NOMO-1 (cell line): ENCODE results near the gene CALML6.

Experiments
- DNase-seq, 2 experiments: peaks; one replicate each; lab custom pipeline; 2025; ENCODE audit not compliant: unreplicated experiment in 2 of 2; lab: John Stamatoyannopoulos, UW

Gene CALML6

DNA sequence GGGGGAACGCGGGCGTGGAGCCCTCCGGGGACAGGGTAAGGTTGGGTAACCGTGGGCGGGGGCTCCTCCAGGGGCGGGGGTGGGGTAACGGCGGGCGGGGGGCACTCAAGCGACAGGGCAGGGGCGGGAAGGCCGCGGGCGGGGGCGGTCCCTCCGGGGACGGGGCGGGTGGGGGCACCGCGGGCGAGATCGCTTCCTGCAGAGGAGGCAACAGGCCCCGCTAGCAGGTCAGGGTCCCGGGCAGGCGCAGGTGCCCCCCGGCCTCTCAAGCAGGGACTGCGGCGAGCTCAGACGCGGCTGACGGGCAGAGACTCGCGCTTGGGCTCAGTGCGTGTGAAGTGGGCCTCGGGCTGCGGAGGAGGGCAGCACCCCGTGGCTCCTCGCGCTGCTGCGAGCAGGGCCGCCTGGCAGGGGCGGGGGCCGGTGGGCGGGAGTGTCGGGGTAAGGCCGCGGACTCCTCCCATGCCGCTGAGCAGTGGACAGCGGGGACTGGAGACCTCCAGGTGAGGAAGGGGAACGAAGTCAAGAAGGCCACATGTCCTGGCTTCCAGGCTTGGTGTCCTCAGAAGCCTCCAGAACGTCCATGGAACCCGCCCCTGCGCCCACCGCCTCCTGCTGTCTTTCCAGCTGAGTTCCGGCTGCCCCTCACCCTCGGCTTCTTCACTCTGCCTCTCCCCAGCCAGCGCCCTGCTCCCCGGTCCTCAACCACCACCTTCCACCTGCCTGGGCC is 23.5 kb upstream of the CALML6 start:
- peak; percentile 29 to 46 for DNase-seq

DNA sequence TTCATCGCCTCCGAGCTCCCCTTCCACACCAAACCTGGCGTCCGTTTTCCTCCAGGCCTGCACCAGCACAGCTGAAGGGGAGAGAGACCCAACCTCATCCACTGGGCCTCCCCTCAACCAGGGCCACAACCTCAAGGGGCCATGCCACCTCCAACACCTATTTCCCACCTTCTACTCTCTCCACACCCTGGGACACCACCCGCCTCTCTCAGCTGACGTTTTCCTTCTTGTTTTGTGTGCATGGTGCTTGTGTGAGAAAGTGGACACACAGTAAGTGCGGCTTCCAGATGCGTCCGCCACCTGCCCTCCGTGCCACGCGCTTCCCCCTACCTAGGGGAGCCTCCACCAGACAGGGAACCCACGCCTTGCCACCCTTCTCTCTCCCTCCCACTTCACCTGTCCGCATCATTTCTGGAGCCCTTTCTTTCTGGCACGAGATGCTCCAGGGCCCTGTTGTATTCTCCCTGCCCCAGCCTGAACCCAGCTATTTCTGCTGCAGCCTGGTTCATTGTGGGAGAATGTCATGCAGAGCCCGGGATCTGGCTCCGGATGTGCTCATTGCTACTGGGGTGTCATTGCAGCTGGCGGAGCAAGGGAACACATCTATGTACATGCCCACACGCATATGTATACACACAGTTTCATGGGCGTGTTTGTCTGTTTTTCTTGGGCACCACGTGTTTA is 22.8 kb upstream of the CALML6 start:
- no peak for DNase-seq

DNA sequence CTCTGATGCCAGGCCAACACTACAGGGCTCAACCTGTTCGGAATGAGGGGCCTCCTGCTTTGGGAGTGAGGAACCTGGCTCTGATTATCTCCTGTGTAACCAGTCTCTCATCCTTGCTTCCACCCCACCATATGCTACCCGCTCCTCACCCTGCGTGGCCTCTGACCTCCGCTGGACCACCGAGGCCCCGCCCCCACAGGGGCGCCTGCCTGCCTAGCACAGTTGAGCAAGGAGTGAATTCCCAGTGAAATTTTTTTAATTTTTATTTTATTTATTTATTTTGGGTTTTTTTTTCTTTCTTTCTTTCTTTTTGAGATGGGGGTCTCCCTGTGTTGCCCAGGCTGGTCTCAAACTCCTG is 22.3 kb upstream of the CALML6 start:
- DNase-seq, result no peak

DNA sequence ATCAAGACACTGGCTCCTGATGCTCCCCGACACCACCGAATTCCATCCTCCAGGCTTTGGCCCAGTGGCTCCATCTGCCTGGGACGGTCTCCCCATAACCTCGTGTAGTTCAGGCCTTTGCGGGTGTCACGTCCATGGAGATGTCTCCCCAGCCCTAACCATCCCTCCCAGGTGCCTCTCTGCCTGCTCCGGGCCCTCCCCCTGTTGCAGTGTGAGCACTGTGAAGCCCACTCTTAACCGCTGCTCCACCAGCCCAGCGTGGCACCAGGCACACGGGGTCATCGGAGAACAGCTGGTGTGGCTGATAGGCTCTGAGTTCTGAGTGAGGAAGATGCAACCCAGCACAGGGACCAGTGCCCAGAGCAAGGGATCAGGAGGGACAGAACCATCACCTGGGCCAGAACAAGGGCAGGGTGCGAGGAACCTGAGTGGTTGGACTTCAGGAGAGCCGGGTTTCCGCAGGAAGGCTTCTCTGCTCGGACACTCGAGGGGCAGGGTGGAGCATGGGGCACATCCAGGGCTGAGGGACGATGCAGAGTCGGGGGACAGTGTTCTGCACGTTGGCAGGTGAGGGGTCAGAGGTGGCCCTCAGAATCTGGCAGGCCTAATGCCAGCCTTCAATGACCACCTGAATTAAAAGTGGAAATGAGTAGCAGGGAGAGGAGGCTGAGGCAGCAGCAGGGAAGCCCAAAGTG is 21.6 kb upstream of the CALML6 start:
- no peak for DNase-seq

DNA sequence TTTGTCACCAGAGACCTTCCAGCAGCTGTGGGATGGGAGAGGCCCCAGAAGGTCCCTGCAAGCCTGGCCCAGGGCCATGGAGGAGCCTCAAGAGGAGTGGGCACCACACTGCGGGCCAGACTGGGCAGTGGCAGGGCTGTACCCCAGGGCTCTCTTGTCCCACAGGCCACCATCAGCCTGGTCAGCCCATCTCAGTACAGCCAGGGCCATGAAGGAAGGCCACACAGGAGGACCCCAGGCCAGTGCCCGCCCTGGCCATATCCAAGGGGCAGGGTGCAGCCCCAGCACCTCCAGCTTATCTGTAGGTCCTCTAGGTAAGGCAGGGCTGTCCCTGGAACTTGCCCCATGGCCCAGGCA is 21.1 kb upstream of the CALML6 start:
- no peak for DNase-seq

DNA sequence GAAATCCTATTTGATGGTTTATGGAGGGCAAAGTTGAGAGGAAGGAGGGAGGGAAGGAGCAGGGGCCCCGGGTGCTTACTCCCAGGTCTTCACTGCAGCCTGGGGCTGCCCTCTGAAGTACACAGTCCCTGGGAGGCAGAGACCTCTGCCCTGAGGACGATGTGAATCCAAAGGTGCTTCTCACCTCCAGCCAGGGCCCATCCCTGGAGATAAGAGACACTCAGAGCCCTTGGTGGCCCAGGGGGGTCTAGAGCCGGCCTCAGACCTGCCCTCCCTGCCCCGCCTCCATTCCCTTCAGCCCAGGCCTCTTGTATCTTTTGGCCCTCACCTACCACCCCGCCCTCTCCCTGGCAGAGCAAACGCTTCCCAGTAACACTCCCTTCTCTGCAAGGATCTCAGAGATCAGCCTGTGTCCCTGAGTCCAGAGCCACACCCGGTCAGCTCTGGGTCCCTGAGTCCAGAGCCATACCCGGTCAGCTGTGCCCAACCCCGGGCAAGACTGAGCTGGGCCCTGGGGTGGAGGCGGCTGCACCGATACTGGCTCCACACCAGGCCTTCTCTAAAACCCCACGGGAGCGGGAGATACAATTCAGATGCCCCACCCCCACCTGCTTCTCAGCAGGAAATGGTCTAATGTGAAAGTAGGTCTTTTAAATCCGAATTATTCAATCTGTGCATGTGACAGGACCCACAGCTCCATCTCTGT is 20.6 kb upstream of the CALML6 start:
- DNase-seq, result no peak

DNA sequence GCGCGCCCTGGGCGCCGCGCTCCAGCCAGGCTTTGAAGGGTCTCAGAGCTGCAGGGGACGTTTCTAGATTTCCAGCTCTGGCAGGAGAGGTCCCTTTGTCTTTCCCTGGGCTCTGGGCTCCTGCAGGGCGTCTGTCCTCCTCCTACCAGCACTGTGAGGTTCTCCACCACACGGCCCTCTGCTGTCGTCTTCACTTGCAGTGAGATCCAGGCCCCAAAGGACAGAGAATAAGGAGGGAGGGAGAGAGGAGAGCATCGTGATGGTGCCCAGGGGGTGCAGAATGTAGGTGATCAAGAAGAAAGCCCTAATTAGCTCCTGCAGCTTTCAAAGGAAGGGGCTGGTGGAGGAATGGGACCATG is 20.0 kb upstream of the CALML6 start:
- DNase-seq, result no peak

DNA sequence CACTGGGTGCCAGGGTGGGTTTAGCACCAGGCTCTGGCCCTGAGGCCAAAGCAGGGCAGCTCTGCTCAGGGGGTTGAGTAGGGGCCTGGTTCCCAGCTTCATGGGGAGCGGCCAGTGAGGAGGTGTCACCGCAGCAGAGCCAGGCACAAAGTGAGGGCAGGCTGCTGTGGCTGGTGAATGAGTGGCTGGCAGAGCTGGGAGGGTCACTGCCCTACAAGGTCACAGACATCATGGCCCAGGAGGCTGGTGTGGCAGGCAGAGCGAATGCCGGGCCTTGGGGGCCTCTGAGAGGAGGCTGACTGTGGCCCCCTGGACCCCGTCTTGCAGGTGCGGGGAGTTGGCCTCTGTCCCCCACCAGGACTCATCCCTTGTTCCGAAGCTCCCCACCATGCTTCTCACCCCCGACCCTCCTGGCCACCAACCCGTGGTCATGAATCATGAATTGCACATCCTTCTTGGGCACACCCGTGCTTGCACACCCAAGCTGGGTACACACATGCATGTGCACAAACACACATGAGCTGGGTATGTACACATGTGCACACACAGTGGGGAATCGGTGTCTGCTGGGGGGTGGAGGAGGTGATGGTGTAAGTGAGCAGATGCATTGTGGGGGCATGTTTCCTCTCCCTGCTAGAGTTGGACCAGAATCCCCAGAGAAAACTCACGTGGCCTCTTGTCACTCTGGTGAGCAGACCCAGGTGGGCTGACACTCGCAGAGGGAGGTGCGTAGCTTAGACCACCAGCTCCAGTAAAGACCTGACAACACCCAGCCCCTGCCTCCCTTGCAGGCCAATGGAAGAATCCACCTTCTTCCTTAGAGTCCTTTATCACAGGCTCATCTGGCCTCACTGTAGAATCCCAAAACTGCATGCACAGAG is 19.4 kb upstream of the CALML6 start:
- DNase-seq, result no peak

DNA sequence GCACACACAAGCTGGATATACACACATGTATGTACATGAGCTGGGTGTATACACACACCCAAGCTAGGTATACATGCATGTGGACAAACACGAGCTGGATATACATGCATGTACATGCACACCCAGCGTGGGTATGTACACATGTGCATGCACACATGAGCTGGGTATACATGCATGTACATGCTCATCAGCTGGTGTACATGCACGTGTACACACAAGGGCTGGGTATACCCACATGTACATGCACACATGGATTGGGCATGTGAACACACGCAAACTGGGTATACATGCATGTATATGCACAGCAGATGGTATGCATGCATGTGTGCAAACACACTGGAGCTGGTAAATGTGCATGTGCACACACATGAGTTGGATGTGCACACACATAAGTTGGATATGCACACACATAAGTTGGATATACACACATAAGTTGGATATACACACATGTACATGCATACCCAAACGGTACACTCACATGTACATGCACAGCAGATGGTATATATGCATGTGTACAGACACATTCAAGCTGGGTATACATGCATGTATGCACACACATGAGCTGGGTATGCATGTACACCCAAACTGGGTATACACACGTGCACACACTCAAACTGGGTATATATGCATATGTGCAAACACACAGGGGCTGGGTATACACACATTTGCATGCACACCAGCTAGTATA is 16.7 kb upstream of the CALML6 start:
- DNase-seq, result no peak

DNA sequence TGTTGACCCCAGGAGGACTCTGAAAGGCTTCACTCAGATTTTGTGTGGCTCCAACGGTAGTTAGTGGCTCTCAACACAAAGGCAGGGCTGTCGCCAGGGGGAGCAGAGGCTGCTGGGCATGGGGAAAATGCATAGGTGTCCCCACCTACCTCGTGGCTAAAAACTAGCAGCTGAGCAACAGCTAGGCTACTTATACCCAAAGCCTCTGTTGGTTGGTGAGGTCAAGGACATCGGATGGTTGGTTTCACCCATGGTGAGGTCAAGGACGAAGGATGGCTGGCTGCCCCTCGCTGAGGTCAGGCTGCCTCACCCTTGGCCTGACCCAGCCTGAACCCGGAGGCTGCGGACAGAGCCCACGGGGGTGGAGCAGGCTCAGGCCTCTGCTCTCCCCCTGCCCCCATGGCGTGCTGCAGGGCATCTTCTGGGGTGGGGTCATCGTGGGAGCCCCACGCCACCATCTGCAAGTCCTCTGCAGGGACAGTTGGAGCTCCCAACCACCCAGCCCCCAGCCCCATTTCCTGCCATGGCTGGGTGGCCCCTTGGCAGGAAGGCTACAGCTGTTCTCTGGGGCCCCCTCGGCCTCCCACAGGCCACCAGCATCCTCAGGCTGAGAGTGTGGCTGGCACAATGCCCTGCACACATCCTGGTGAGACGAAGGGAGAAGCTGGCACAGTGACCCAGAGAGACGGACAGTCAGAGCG is 15.6 kb upstream of the CALML6 start:
- DNase-seq, result no peak

DNA sequence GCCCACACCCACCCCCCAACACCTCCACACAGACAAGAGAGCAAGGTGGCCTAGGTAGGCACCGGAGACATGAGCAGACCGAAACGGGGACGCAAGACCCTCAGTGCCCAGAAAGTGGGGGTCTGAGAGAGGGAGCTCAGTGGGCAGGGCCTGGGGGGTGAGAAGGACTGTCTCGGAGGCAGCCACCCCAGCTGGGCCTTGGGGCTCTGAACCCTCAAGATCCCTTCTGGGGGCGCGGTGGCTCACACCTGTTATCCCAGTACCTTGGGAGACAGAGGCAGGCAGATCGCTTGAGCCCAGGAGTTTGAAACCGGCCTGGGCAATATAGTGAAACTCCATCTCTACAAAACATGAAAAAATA is 15.1 kb upstream of the CALML6 start:
- no peak for DNase-seq

DNA sequence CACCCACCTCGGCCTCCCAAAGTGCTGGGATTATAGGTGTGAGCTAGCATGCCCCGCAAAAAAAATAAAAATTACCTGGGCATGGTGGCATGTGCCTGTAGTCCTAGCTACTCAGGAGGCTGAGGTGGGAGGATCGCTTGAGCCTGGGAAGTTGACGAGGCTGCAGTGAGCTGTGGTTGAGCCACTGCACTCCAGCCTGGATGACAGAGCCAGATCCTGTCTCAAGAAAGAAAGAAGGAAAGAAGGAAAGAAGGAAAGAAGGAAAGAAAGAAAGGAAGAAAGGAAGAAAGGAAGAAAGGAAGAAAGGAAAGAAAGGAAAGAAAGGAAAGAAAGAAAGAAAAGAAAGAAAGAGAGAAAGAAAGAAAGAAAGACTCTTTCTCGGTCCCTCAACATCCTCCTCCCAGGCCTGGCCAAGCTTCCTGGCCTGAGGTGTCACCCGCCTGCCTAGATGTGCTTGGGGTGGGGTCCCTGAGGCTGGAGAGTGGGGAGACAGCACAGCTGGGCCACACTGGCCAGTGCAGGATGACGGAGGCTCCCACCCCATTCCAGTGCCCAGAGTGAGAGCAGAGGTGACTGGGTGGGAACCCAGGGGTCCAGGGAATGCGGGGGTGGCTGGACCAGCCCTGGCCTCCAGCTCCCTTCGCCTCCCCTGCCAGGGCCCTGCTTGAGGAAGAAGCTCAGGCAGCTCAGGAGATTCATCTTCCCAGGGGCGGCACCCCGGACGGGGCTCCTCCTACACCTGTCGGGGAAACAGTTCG is 14.0 kb upstream of the CALML6 start:
- no peak for DNase-seq

DNA sequence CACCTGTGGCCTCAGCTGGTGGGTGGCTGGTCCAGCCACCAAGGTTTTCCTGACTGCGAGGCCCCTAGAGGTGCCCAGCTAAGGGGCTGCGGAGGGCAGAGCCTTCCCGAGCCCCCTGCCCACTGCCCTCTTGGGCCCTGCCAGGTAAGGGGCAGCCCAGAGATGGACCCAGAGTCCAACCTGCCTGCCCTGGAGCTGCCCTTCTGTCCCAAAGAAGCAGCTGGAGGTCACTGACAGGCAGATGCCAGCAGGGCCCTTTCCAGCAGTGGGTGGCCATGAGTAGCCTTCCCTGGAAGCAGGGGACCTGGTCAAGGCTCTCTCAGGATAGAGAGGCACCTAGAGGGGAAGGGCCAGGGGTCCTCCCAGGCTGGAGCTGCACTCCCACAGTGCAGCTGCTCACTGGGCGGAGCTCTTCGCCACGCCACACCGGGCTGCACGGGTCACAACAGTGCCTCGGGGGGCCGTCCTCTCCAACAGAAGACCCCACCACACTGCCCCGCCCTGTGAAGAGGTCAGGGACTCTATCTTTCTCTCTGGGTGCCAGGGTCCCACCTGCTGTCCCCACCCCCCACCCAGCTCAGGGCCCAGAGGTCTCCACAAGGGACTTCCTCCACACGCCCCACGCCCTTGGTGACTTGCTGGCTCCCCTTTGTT is 13.3 kb upstream of the CALML6 start:
- DNase-seq, result no peak

DNA sequence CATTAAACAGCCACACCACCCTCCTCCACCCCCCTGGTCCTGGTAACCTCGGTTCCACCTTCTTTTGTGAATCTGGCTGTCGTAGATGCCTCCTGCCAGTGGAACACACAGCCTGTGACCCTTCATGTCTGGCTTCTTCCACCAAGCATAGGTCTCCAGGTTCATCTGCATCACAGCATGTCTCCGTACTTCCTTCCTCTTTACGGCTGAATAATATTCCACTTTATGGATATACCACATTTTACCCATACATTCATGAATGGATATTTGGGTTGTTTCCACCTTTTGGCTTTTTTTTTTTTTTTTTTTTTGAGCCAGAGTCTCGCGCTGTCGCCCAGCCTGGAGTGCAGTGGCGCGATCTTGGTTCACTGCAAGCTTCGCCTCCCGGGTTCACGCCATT is 11.8 kb upstream of the CALML6 start:
- no peak for DNase-seq

DNA sequence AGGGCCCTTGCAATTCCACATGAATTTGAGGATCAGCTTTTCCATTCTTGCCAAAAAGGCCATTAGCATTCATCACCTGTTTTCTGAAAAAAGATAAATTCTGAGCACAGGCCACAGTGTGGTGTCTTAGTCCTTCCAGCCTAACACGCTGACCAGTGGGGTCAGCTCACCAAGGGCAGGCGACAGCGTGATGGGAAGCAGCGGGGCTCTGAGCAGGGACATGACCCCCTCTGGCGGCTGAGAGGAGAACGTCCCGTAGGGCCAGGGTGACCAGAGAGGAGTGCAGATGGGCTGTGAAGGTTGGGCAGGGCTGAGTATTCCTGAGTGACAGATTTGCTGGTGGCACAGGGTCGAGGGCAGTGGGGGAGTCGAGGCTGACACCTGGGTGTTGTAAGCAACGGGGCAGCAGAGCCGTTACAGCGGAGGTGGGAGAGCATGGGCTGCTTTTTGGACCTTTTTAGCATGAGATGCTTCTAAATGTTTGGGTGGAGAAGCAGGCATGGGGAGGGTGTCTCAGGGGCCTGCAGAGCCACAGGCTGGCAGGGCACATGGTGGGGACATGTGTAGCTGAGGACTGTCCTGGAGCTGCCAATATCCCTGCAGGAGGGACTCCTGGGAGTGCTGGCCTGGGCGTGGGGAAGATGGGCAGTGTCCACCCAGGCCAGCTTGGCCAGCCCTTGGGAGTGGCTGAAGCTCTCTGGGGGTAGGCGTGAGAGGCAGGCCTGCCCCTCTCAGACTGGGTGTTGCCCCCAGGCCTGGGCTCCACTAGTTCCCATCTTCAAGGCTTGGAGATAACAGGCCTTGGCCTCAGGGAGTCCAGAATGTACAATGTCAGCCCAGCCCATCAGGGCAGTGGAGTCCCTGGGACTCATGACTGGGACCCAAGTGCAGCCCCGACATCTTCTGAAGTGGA is 8.6 kb upstream of the CALML6 start:
- peak; percentile 48 to 62 for DNase-seq

DNA sequence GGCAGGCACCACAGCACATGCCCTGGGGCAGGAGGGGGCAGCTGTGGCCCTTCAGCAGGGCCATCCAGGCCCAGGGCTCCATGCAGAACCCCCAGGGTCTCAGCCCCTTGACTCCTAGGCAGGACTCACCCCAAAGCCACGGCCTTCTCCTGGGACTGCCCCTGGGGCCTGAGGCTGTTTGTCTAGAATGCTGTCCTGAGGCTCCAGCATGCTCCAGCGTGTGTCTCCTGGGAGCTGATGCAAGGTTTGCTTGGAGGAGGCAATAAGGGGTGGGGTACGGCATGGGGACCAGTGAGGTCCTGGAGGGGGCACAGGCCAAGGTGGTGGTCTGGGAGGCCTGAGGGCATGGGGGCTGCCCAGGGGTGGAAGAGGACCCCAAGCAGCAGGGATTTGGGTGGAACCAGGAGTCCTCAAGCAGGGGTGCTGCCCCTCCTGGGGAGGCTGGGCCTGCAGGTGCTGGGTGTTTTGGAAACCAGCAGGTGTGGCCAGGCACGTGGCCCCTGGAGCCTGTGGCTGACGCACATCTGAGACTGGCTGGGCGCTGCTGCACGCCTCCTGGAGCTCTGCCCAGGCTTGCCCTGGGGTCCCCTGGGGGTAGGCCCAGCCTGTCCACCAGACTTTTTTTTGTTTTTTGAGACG is 7.8 kb upstream of the CALML6 start:
- DNase-seq, result no peak

DNA sequence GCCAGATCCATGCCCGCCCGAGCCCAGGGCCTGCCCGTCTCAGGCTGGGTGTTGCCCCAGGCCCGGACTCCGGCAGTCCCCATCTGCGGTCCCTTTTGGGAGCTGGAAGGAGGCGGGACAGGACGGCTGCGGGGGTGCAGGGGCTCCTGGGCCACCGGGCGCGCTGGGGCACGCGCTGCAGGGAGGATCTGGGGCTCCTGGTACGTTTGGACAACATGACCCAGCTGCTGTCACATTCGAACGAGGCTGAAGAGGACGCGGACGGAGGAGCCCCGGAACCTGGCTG is 6.6 kb upstream of the CALML6 start:
- no peak for DNase-seq
